IPS-NIHi7 (cell line): ENCODE results near the gene ABHD5.
"Not testable (repeated sequence)": the region's sequence is repeated elsewhere in the genome, so short reads cannot be mapped to it uniquely, and the experiment has no call there.

ENCODE experiments used
- DNase-seq: peaks from one replicate; pipeline ENCODE4 v3.0.0; 2012; ENCODE audit warnings: mixed read lengths; ENCODE audit errors: extremely low spot score

Gene ABHD5

DNA sequence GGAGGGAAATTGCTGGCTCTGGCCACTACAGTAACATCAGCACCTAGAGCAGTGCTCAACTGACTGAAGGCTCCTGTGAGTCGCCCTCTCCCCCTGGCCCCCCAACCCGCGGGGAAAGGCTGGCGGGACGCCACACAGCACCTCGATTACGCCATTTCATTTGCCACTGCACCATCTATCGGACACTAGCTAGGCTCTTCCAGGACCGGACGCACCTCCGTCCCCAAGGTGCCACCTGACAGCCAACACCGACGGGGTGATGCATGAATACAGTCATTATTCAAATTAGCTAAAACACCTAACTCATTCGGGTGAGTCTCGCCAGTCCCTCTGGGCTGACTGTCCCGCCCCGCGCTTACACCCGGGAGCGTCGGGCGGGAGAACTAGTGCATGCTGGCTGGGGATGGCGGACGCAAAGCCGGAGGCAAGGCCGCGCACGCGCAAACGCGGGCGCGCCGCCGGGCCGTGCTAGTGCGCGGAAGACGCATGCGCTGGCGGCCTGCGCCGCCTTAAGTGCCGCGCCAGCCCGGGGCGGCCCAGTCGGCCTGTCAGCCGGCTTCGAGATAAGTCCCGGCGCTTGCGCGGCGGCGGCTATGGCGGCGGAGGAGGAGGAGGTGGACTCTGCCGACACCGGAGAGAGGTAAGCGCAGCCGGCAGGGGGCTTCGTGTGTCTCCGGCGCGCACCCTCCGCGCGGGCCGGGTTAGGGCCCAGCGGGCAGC is at the start of gene ABHD5:
Gene ABHD5 (plus strand): TSS at position 539 of the 720 bp plus-strand sequence. CDS start 55 bp downstream, at position 594.
- DNase-seq: peak; percentile 96

DNA sequence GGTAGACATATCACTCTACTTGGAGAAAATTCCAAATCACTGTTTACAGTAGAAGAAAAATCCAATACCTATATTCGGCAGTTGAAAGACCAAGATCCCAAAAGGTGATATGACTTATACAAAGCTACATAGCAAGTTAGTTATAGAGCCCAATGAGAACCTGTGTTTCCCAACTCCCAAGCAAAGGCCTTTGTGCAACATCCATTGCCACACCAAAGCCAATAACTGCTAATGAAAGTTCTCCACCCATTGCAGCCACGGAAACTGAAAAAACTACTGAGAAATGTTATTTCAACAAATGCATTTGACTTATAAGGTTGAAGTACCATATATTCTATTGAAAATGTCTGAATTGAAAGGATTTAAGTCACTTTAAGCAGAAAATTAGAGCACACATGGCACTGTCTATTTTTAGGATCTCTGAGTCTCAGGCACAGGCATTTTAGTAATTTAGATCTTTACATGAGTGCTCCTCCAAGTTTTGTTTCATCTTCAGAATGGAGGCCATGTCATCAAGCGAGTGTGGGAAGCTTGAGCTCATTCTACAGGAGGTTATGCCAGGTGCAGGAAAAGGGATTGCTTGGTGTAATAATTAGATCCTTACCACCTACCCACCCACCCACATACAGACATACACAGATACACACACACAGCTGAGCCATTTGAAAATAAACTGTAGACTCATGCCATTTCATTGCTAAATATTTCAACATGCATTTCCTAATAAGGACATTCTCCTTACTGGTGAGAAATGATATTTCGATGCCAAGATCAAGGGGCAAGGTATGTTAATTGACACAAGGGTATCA is 49.2 kb upstream of the ABHD5 start:
- DNase-seq: no peak

DNA sequence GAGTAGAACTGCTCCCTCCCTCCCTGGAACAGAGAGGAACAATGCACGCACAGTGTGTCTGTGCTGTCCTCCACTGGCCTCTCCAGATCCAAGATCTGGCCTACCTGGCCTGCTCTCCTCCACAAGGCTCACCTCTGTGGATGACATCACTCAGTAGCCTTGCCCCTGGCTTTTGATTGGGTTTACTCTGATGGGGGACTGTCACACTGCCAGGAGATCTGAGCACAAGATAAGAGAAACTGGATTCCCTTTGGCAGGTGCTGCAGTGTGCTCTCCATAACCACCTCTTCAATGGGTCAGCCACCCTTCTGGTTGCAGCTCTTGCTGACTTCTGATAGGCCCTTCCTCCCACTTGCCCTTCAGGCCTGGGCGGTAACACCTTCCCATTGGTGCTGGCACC is 46.3 kb upstream of the ABHD5 start:
- no peak for DNase-seq

DNA sequence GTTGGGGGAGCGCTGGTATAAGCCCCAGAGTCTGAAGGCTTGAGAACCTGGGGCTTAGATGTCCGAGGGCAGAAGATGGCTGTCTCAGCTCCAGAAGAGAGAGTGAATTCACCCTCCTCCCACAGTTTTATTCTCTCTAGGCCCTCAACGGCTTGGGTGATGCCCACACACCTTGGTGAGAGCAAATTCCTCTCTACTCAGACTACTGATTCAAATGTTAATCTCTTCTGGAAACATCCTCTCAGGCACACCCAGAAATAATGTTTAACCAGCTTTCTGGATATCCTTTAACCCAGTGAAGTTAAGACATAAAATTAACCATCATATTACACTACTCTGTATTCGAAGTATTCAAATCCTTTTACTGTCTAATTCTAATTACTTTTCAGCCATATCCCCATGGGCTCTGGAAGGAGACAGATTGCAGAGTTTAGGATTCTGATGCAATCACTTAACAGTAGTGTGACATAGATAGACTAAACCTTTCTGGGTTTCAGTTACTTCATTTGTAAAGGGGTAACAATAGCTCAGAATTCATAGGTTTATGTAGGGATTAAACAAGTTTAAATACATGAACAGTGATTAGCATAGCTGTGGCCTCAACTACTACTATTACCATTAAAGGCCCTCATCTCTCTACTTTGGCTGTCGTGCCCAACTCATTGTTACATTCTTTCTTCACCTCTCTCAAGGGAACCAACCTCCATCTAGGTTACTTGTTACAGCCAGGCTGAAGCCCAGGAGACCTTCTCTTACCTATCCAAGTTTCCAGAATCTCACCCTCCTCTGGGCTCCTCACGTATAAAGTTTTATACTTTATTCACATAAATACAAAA is 43.2 kb upstream of the ABHD5 start:
- no peak for DNase-seq

DNA sequence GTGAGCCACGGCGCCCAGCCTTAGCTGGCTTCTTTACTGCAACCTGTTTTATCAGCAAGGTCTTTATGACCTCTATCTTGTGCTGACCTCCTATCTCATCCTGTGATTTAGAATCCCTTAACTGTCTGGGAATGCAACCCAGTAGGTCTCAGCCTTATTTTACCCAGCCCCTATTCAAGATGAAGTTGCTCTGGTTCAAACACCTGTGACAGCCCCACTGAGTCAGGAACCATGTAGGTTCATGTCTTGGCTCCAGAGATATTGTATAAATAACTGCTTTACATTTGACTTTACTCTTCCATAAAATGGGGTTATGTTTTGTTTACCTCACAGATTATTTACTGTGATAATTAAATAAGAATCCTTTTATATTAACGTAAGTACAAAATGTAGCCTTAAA is 41.8 kb upstream of the ABHD5 start:
- no peak for DNase-seq

DNA sequence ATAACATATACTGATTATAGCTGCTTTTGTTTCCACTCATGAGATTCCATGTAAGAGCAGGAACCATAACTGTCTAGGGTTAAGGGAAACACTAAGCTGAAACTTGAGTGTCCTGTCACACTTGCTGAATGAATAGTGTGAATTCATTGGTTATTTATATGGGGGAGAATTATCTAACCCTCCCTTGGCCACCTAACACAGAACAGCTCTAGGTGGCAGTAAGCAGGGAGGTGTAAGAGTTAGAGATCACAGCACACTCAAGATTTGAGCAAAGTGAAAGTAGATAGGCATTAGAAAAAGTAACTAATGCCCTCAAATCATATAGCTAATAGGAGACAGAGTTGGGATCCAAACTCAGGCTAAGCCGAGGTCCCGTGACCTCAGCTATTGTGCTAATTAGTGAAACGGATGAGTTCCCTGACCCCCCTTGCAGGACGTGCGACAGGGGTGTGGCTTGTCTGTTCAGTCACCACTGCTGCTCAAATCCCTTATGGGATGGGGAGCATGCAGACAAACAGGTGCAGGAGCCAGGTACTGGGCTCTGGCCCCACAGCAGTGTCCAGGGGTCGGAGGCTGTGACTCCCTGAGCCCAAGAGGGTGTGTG is 41.3 kb upstream of the ABHD5 start:
- no peak for DNase-seq

DNA sequence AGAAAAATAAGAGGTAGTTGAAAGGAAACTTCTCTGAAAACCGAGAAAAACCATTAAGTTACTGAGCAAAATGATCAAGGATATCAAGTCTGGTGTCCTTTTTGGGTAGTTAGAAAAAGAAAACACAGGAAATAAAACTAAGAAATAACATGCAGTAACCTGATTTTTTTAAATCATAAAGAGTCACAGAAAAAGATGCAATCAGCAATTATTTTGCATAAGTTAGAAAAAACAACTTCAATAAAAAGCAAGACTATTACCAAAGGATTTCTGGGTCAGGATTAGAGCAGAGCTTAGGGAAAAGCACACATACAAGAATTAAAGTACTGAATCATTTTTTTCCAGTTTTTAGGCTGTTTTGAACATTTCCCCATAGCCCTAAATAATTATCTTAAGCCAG is 40.4 kb upstream of the ABHD5 start:
- DNase-seq: no peak

DNA sequence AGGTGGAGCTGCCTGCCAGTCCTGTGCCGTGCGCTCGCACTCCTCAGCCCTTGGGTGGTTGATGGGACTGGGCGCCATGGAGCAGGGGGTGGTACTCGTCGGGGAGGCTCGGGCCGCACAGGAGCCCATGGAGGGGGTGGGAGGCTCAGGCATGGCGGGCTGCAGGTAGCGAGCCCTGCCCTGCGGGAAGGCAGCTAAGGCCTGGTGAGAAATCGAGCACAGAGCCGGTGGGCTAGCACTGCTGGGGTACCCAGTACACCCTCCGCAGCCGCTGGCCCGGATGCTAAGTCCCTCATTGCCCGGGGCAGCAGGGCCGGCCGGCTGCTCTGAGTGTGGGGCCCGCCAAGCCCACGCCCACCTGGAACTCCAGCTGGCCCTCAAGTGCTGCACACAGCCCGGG is 34.3 kb upstream of the ABHD5 start:
- DNase-seq: not testable (repeated sequence)

DNA sequence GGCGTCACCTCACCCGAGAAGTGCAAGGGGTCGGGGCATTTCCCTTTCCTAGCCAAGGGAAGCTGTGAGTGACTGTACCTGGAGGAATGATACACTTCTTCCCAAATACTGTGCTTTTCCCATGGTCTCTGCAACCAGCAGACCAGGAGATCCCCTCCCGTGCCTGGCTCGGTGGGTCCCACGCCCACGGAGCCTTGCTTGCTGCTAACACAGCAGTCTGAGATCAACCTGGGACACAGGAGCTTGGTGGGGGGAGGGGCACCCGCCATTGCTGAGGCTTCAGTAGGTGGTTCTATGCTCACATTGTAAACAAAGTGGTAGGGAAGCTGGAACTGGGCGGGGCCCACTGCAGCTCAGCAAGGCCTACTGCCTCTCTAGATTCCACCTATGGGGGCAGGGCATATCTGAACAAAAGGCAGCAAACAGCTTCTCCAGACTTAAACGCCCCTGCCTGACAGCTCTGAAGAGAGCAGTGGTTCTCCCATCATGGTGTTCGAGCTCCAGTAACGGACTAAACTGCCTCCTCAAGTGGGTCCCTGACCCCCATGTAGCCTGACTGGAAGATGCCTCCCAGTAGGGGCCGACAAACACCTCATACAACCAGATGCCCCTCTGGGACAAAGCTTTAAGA is 31.4 kb upstream of the ABHD5 start:
- DNase-seq: no peak

DNA sequence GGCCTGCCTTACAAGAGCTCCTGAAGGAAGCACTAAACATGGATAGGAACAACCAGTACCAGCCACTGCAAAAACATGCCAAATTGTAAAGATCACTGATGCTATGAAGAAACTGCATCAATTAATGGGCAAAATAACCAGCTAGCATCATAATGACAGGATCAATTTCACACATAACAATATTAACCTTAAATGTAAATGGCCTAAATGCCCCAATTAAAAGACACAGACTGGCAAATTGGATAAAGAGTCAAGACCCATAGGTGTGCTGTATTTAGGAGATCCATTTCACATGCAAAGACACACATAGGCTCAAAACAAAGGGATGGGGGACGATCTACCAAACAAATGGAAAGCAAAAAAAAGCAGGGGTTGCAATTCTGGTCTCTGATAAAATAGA is 29.4 kb upstream of the ABHD5 start:
- not testable (repeated sequence) for DNase-seq

DNA sequence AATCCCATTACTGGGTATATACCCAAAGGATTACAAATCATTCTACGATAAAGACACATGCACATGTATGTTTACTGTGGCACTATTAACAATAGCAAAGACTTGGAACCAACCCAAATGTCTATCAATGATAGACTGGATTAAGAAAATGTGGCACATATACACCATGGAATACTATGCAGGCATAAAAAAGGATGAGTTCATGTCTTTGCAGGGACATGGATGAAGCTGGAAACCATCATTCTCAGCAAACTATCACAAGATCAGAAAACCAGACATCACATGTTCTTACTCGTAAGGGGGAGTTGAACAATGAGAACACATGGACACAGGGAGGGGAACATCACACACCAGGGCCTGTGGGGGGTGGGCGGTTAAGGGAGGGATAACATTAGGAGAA is 25.7 kb upstream of the ABHD5 start:
- not testable (repeated sequence) for DNase-seq

DNA sequence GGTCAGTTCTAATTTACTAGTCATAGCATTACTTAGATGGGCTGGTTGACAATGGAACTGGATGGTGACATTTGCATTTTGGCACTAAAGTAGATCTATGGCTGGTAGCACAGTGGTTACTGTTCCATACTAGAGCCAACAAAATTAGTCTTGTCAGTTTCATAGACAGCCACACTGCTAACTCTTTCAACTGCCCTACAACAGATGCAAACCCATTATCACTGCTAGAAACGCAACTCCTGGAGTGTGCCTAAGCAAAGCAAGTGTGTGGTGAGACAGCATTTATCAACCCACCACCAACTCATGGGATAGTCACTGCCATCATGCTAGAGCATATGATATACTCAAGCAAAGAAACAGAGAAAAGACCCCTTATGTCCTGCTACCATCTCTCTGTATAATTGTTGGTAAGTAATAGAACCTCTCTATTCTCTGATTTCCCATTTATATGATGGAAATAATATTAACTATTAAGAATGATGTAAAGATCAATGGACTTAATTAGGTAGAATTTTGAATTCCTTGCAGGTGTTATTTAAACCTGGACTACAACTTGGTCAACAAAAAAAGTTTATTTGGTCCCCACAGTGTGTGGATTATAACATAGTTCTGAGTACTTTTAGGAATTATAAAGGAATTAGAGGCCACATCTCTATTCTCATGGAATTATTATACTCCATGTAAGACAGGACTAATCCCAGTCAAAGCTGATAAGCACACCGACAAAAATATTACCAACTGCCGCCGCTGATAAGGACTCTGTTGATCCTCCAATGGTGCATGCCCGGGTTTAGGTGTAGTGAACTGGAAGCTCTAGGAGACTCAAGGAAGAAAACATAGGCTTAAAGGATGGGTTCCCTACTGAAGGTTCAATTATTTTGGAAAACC is 19.9 kb upstream of the ABHD5 start:
- DNase-seq: no peak

DNA sequence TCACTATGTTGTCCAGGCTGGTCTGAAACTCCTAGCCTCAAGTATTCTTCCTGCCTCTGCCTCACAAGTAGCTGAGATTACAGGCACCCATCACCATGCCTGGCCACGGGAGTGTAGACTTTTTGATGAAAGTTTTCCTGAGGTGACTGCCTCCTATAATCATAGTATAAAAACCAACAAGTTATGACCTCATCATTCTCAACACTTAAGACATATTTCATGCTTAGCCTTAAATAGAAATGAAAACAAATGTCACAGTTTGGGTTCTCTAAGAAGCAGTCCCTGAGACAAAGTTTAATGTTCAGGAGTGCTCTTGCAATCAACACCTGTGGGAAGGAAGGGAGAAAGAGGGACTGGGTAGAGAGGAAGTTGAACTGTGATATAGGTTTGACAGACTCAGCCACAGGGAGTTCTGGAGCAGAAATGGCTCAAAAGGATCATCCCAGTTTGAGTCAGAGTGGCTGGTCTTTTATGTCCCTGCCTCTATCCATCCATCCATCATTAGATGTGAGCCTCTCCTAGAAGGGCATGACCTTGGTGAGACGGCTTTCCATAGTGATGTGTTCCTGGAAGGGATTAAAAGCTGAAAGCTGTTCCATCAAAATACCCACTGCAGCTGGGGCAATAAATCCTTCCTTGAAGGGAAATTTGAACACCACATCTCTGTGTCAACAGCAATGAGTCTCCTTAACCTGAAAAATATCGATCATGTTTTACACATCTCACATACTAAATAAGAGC is 16.2 kb upstream of the ABHD5 start:
- DNase-seq: no peak

DNA sequence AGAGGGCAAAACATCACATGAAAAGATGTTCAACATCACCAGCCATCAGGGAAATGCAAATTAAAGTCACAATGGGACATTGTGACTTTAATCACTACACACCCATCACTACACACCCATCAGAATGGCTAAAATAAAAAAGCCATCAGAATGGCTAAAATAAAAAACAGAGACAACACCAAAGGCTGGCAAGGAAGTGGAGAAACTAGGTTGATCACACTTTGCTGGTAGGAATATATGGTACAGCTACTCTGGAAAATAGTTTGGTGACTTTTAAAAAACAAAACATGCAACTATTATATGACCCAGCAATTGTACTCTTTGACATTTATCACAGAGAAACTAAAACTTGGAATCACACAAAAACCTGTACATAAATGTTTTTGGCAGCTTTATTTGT is 15.1 kb upstream of the ABHD5 start:
- DNase-seq: no peak

DNA sequence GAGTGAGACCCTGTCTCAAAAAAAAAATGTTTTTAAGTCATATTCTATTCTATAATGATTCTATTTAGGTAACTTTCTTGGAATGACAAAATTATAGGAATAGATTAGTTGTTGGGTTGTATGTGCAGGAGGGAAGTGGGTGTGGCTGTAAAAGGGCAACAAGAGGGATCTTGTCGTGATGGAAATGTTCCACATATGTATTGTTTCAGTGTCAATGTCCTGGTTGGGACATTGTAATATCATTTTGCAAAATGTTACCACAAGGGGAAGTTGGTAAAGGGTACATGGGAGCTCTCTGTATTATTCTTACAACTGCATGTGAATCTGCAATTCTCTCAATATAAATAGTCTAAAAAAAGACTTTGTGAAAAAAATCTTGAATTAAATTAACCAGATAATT is 14.3 kb upstream of the ABHD5 start:
- DNase-seq: no peak

DNA sequence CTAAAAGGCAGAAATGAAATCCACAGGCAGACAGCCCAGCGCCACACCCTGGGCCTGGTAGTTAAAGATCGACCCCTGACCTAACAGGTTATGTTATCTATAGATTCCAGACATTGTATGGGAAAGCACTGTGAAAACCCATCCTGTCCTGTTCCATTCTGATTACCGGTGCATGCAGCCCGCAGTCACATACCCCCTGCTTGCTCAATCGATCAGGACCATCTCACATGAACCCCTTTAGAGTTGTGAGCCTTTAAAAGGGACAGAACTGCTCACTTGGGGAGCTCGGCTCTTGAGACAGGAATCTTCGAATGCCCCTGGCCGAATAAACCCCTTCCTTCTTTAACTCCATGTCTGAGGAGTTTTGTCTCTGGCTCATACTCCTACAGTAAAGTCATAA is 12.4 kb upstream of the ABHD5 start:
- not testable (repeated sequence) for DNase-seq

DNA sequence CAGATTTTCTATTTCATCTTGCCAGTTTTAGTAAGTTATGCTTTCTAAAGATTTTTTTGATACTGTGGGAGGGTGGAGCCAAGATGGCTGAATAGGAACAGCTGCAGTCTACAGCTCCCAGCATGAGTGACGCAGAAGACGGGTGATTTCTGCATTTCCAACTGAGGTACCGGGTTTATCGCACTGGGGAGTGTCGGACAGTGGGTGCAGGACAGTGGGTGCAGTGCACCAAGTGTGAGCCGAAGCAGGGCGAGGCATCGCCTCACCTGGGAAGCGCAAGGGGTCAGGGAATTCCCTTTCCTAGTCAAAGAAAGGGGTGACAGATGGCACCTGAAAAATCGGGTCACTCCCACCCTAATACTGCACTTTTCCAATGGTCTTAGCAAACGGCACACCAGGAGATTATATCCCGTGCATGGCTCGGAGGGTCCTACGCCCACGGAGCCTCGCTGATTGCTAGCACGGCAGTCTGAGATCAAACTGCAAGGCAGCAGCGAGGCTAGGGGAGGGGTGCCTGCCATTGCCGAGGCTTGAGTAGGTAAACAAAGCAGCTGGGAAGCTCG is 11.8 kb upstream of the ABHD5 start:
- DNase-seq: not testable (repeated sequence)

DNA sequence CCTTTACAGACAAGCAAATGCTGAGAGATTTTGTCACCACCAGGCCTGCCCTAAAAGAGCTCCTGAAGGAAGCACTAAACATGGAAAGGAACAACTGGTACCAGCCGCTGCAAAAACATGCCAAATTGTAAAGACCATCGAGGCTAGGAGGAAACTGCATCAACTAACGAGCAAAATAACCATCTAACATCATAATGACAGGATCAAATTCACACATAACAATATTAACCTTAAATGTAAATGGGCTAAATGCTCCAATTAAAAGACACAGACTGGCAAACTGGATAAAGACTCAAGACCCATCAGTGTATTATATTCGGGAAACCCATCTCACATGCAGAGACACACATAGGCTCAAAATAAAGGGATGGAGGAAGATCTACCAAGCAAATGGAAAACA is 9.9 kb upstream of the ABHD5 start:
- not testable (repeated sequence) for DNase-seq

DNA sequence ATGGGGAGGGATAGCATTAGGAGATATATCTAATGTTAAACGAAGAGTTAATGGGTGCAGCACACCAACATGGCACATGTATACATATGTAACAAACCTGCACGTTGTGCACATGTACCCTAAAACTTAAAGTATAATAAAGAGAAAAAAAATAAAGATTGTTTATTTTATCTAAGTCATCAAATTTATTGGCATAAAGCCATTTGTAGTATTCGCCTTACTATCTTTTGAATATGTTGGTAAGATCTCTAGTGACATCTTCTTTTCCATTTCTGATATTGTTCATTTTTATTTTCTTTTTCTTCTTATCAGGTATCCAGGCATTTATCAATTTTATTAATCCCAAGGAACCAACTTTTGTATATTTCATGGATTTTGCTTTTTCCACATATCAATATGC is 5.8 kb upstream of the ABHD5 start:
- DNase-seq: no peak
